SK-N-MC (cell line): ENCODE data around the gene GGNBP2.

Experiments
- EZH2 ChIP-seq: fragments of 200-600 bp; sonication (generic); IDR thresholded peaks from one replicate; pipeline ENCODE4 v1.6.1; 2017; ENCODE audit warnings: antibody characterized with exemption
- POLR2AphosphoS5 ChIP-seq: IDR thresholded peaks from 2 replicates; pipeline ENCODE4 v1.6.1; 2012; ENCODE audit warnings: mild to moderate bottlenecking, low read depth, low read length, borderline replicate concordance

- no peak for TF ChIP-seq EZH2
- no peak for TF ChIP-seq POLR2AphosphoS5
Measured at GRCh38 chr17:36550491-36551417, 6.0 kb downstream of the GGNBP2 start.
